Measurements from ENCODE around the gene MYRIP. TPM values are rescaled to one million over a fixed set of nuclear protein-coding genes. Genes with fewer than 3 reads are reported as not detected.

MYRIP gene
- polyA plus RNA-seq, 1 of the 3 experiments (the other 2 are of a cell fraction) = 1.2 TPM

DNA sequence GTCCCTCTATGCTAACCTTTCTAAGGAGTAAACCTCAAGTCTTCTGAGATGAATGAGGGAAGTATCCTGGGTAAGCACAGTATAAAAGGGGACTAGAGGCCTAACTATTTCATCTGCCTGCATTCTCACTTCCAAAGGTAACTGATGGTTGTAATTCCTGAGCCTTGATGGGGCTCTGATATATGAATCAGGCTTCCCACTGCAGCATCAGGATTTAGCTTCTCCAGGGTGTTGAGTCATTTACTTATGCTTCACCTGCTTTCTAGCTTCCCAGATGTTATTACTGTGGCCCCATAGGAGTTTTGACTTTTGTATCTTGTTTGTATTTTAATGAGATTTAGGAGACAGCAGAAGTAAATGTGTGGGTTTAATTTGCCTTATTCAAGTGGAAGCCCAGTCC is 292.8 kb downstream of the MYRIP start:
- Histone ChIP-seq H3K9ac (no peak overlapping the region), H3K9me2 (no peaks in the 10 kb centered on the region), H3K27me3 (ENCODE audit: insufficient read depth) (no peaks in the 10 kb centered on the region), H3K79me2 (ENCODE audit: insufficient read depth) (no peaks in the 10 kb centered on the region), H3K4me3 (ENCODE audit: low read depth in 2 of 2, low read length in 1 of 2) (no peak overlapping the region), H3K4me1 (ENCODE audit: control insufficient read depth in 1 of 2, insufficient read depth in 2 of 2, low read depth in 1 of 2, low read length in 1 of 2) (no peaks in the 10 kb centered on the region; a peak in 2 of 4 replicates), H2AFZ (ENCODE audit: low read depth) (no peak overlapping the region), H3F3A (replicated peaks; ENCODE audit: insufficient read depth) (no peaks in the 10 kb centered on the region), H4K20me1 (ENCODE audit: insufficient read depth) (no peaks in the 10 kb centered on the region), H3K9me3 (peaks cover 8% of the 10 kb centered on the region; the same call in 1 of the 2 replicates), H3K4me2 (no peak overlapping the region), H3K27ac (ENCODE audit: low read depth in 2 of 2, low read length in 1 of 2) (no peak overlapping the region), H3K36me3 (replicated peaks in 1 of 2; ENCODE audit: control insufficient read depth in 1 of 2, insufficient read depth in 2 of 2, low read length in 1 of 2) (no peaks in the 10 kb centered on the region)
- DNase-seq = no peak
- ChIA-PET CTCF (no interaction called here), POLR2A (no interaction called here)
- TF ChIP-seq, protein P1, sequence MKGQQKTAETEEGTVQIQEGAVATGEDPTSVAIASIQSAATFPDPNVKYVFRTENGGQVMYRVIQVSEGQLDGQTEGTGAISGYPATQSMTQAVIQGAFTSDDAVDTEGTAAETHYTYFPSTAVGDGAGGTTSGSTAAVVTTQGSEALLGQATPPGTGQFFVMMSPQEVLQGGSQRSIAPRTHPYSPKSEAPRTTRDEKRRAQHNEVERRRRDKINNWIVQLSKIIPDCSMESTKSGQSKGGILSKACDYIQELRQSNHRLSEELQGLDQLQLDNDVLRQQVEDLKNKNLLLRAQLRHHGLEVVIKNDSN (IDR thresholded peaks at IDR 0.05; ENCODE audit: borderline replicate concordance, low read depth) = no peak
- TF ChIP-seq CHD2 (IDR thresholded peaks at IDR 0.05; ENCODE audit: low read length, partially characterized antibody) (no peak), GABPA (IDR thresholded peaks at IDR 0.05; ENCODE audit: low read depth) (no peak)

DNA sequence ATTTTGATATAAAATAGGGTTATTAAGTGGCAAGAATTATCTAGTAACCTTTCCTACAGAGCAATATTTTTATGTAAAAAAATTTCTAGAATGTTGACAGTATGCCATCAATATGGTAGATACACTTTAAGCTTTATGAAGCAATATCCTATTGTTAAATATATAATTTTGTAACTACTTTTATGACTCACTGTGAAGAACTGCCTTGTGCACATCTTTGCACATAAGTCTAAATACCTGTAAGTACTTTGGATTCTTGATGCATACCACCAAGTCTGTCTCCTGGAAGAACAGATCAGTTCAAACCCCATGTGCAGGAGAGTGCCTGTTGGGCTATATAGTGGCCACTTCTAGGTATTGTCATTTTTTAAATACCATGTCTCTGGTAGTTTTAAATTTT is 294.4 kb downstream of the MYRIP start:
- Histone ChIP-seq H3K9me2 (no peaks in the 10 kb centered on the region), H3K4me3 (ENCODE audit: low read depth in 2 of 2, low read length in 1 of 2) (no peak overlapping the region), H2AFZ (ENCODE audit: low read depth) (no peak overlapping the region), H3K4me2 (no peak overlapping the region), H3K36me3 (replicated peaks in 1 of 2; ENCODE audit: control insufficient read depth in 1 of 2, insufficient read depth in 2 of 2, low read length in 1 of 2) (no peaks in the 10 kb centered on the region), H3K9ac (no peak overlapping the region), H3K79me2 (ENCODE audit: insufficient read depth) (no peaks in the 10 kb centered on the region), H3F3A (replicated peaks; ENCODE audit: insufficient read depth) (no peaks in the 10 kb centered on the region), H3K4me1 (ENCODE audit: control insufficient read depth in 1 of 2, insufficient read depth in 2 of 2, low read depth in 1 of 2, low read length in 1 of 2) (no peaks in the 10 kb centered on the region), H3K9me3 (peaks cover 8% of the 10 kb centered on the region; the same call in 1 of the 2 replicates), H4K20me1 (ENCODE audit: insufficient read depth) (no peaks in the 10 kb centered on the region), H3K27me3 (ENCODE audit: insufficient read depth) (no peaks in the 10 kb centered on the region), H3K27ac (ENCODE audit: low read depth in 2 of 2, low read length in 1 of 2) (no peak overlapping the region)
- TF ChIP-seq SIN3A (IDR thresholded peaks at IDR 0.05; ENCODE audit: borderline replicate concordance, low read depth, low read length) (no peak), MXI1 (IDR thresholded peaks at IDR 0.05; ENCODE audit: low read depth, low read length) (no peak), ELF1 (IDR thresholded peaks at IDR 0.05) (no peak), MEF2A (IDR thresholded peaks at IDR 0.05; ENCODE audit: borderline replicate concordance, low read depth) (no peak), RCOR1 (IDR thresholded peaks at IDR 0.05; ENCODE audit: low read length) (no peak)
- TF ChIP-seq, protein P2, sequence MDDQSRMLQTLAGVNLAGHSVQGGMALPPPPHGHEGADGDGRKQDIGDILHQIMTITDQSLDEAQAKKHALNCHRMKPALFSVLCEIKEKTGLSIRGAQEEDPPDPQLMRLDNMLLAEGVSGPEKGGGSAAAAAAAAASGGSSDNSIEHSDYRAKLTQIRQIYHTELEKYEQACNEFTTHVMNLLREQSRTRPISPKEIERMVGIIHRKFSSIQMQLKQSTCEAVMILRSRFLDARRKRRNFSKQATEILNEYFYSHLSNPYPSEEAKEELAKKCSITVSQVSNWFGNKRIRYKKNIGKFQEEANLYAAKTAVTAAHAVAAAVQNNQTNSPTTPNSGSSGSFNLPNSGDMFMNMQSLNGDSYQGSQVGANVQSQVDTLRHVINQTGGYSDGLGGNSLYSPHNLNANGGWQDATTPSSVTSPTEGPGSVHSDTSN (IDR thresholded peaks at IDR 0.05) = no peak
- CTCF ChIA-PET = no interaction called here
- DNase-seq = no peak
- POLR2A ChIA-PET = no interaction called here

DNA sequence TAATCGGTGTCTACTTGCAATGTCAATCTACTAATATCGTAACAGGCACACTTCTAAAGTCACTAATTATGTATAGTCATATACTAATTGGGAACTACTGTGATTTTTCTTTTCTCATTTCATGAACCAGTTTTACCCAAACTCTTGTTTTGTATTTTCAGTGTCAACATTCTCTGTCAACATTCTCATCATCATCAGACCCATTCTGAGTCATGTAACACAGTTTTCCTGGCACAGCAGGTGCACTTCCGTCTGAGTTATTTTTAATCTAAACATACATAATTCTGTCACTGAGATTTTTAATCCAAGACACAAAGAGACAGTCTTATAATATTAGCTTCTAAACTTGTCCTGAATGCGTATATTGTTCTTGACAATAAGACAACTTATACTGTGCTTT is 295.0 kb downstream of the MYRIP start:
- H3K4me1 ChIP-seq (ENCODE audit: control insufficient read depth in 1 of 2, insufficient read depth in 2 of 2, low read depth in 1 of 2, low read length in 1 of 2) = no peaks in the 10 kb centered on the region
- ChIA-PET POLR2A (no interaction called here), CTCF (no interaction called here)
- H3K79me2 ChIP-seq (ENCODE audit: insufficient read depth) = no peaks in the 10 kb centered on the region
- H3K4me2 ChIP-seq = no peak overlapping the region
- no peak for DNase-seq
- H3K4me3 ChIP-seq (ENCODE audit: low read depth in 2 of 2, low read length in 1 of 2) = no peak overlapping the region
- no peaks in the 10 kb centered on the region for H3K9me2 ChIP-seq
- peaks cover 8% of the 10 kb centered on the region; the same call in 1 of the 2 replicates for H3K9me3 ChIP-seq
- H3K27me3 ChIP-seq (ENCODE audit: insufficient read depth) = no peaks in the 10 kb centered on the region
- H3F3A ChIP-seq (replicated peaks; ENCODE audit: insufficient read depth) = no peaks in the 10 kb centered on the region
- TF ChIP-seq ELF1 (IDR thresholded peaks at IDR 0.05) (no peak), MEF2A (IDR thresholded peaks at IDR 0.05; ENCODE audit: borderline replicate concordance, low read depth) (no peak), RAD21 (IDR thresholded peaks at IDR 0.05; ENCODE audit: low read length) (no peak)
- TF ChIP-seq, protein P1 (IDR thresholded peaks at IDR 0.05; ENCODE audit: borderline replicate concordance, low read depth) = no peak
- TF ChIP-seq, protein P3, sequence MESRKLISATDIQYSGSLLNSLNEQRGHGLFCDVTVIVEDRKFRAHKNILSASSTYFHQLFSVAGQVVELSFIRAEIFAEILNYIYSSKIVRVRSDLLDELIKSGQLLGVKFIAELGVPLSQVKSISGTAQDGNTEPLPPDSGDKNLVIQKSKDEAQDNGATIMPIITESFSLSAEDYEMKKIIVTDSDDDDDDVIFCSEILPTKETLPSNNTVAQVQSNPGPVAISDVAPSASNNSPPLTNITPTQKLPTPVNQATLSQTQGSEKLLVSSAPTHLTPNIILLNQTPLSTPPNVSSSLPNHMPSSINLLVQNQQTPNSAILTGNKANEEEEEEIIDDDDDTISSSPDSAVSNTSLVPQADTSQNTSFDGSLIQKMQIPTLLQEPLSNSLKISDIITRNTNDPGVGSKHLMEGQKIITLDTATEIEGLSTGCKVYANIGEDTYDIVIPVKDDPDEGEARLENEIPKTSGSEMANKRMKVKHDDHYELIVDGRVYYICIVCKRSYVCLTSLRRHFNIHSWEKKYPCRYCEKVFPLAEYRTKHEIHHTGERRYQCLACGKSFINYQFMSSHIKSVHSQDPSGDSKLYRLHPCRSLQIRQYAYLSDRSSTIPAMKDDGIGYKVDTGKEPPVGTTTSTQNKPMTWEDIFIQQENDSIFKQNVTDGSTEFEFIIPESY (IDR thresholded peaks at IDR 0.05; ENCODE audit: borderline replicate concordance, low read depth) = no peak
- H4K20me1 ChIP-seq (ENCODE audit: insufficient read depth) = no peaks in the 10 kb centered on the region
- H3K27ac ChIP-seq (ENCODE audit: low read depth in 2 of 2, low read length in 1 of 2) = no peak overlapping the region
- WGBS (ENCODE audit: low lambda C conversion rate) = 84% methylated on average over 4 of the region's 4 CpGs
- no peak overlapping the region for H2AFZ ChIP-seq (ENCODE audit: low read depth)
- H3K36me3 ChIP-seq (replicated peaks in 1 of 2; ENCODE audit: control insufficient read depth in 1 of 2, insufficient read depth in 2 of 2, low read length in 1 of 2) = no peaks in the 10 kb centered on the region
- no peak overlapping the region for H3K9ac ChIP-seq

Data from SK-N-SH (cell line).